ENCODE measurements around the gene CCDC51. TPM values are rescaled to one million over a fixed set of nuclear protein-coding genes. Genes with fewer than 3 reads are reported as not detected.

CCDC51 gene
- total RNA-seq, 1 experiment from 2014 or later = 27.8 TPM

DNA sequence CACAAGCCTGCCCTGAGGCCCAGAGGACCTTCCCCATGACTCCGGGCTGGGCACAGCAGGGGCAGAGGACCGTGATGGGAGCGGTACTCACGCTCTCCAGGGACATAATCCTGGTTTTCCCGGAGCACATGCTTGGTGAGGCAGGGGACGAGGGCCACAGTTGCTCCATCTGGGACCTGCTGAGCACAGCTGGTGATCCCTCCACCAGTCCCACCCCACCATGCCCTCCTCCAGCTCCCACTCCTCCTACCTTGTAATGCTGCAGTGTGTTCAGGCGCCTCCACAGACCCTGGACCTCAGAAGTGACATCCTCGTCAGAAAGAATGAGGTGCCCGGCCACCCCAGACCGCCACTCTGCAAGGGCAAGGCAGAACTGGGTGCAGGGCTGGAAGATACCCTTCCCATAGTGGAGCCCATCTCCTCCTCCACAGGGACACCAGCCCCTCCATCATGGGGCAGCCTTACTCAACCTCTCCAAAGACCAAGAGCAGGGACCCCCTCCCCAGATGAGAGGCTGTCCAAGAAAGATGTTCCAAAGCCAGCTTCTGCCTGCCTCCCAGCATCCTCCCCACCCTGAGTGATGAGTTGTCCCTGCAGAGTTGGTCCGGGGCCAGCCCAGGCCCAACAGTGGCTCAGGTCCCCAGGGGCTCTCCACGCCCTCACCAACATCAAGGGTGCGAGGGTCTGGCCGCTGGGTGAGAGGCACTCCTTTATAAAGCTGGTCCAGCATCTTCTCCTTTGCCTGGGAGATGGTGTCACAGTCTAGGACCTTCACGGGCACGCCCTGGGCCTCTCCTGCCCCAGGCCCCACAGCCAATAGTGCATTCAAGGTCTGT, 29.5 kb downstream of the CCDC51 start:
- H3K27me3 ChIP-seq (ENCODE audit: low read length) = no peaks in the 10 kb centered on the region
- H3K9ac ChIP-seq (ENCODE audit: low read length) = no peak overlapping the region
- no peak for TF ChIP-seq EZH2phosphoT487 (IDR thresholded peaks at IDR 0.05; ENCODE audit: borderline replicate concordance, low read length)
- TF ChIP-seq CTCF (conservative IDR thresholded peaks at IDR 0.05; ENCODE audit: low read depth, low read length) = no peak
- no peak for TF ChIP-seq EZH2 (IDR thresholded peaks at IDR 0.05; ENCODE audit: low read length, unreplicated experiment)
- no peaks in the 10 kb centered on the region for H3K9me3 ChIP-seq (ENCODE audit: low read length)
- H2AFZ ChIP-seq (ENCODE audit: low read length) = no peak overlapping the region
- BruUV-seq (replicated peaks) = no TSS peak
- POLR2A ChIA-PET (ENCODE audit: unreplicated experiment) = no interaction called here
- no peak overlapping the region for H3K4me2 ChIP-seq (ENCODE audit: low read length)
- intact Hi-C loops (cut with micrococcal nuclease) = no loop called here
- no peaks in the 10 kb centered on the region for H3K4me1 ChIP-seq (ENCODE audit: insufficient read depth, low read length)
- no peak overlapping the region for H3K27ac ChIP-seq (ENCODE audit: low read length)
- H4K20me1 ChIP-seq (ENCODE audit: low read length) = no peaks in the 10 kb centered on the region
- CTCF ChIA-PET = no interaction called here
- DNase-seq (no peak), ATAC-seq (no peak)
- H3K79me2 ChIP-seq (ENCODE audit: low read length) = no peaks in the 10 kb centered on the region
- no peaks in the 10 kb centered on the region for H3K9me2 ChIP-seq (replicated peaks; ENCODE audit: low read length)
- no peak overlapping the region for H3K4me3 ChIP-seq (ENCODE audit: low read length)
- H3K36me3 ChIP-seq (ENCODE audit: low read depth, low read length) = no peaks in the 10 kb centered on the region
- no peaks in the 10 kb centered on the region for H3F3A ChIP-seq (ENCODE audit: low read length, unreplicated experiment)

GRCh38 chr3:48409291-48410201, 30.4 kb downstream of the CCDC51 start:
- Histone ChIP-seq H3K36me3 (ENCODE audit: low read depth, low read length) (no peaks in the 10 kb centered on the region), H3K27ac (ENCODE audit: low read length) (no peak overlapping the region), H2AFZ (ENCODE audit: low read length) (no peak overlapping the region), H3K27me3 (ENCODE audit: low read length) (no peaks in the 10 kb centered on the region), H3F3A (ENCODE audit: low read length, unreplicated experiment) (no peaks in the 10 kb centered on the region), H3K9me2 (replicated peaks; ENCODE audit: low read length) (no peaks in the 10 kb centered on the region), H3K4me3 (ENCODE audit: low read length) (no peak overlapping the region), H3K9me3 (ENCODE audit: low read length) (no peaks in the 10 kb centered on the region), H3K79me2 (ENCODE audit: low read length) (no peaks in the 10 kb centered on the region), H3K4me2 (ENCODE audit: low read length) (no peak overlapping the region), H4K20me1 (ENCODE audit: low read length) (no peaks in the 10 kb centered on the region), H3K9ac (ENCODE audit: low read length) (no peak overlapping the region), H3K4me1 (ENCODE audit: insufficient read depth, low read length) (no peaks in the 10 kb centered on the region)
- POLR2A ChIA-PET (ENCODE audit: unreplicated experiment) = no interaction called here
- intact Hi-C loops (cut with micrococcal nuclease) = no loop called here
- BruUV-seq (replicated peaks) = no TSS peak
- CTCF ChIA-PET = interaction anchor here (0.5 to 0.6 kb wide), 2 partner anchors 88 to 100 kb away, joined by 4 to 6 read pairs; no protein-coding TSS in a partner anchor
- TF ChIP-seq CTCF (conservative IDR thresholded peaks at IDR 0.05; ENCODE audit: low read depth, low read length) (no peak), EZH2phosphoT487 (IDR thresholded peaks at IDR 0.05; ENCODE audit: borderline replicate concordance, low read length) (no peak), EZH2 (IDR thresholded peaks at IDR 0.05; ENCODE audit: low read length, unreplicated experiment) (no peak)
- no peak for DNase-seq
- ATAC-seq = no peak
